DND-41 (cell line): Measurements from ENCODE around the gene ACAN.

Source experiments
- ATAC-seq: fragments of 200-7000 bp; cut with Tn5 transposase; 3 replicates; pipeline ENCODE4 v1.9.1; 2021; ENCODE audit warnings: low read depth; ENCODE audit not compliant: insufficient read depth
- DNase-seq: peaks from one replicate; pipeline ENCODE4 v3.0.0-alpha.2; 2020
- H2AFZ ChIP-seq: 2 replicates; pipeline ENCODE4 v1.6.0; 2012; ENCODE audit warnings: low read depth, low read length
- H3K27ac ChIP-seq: 2 replicates; pipeline ENCODE4 v1.5.1; 2012; ENCODE audit warnings: low read length, inconsistent platforms
- H3K27me3 ChIP-seq: fragments of 200-600 bp; sonication (generic); 2 replicates; pipeline ENCODE4 v1.6.0; 2012; ENCODE audit warnings: low read length, mild to moderate bottlenecking, inconsistent platforms; ENCODE audit not compliant: insufficient read depth, poor library complexity
- H3K36me3 ChIP-seq: 2 replicates; pipeline ENCODE4 v1.5.1; 2012; ENCODE audit warnings: low read length, inconsistent platforms; ENCODE audit not compliant: insufficient read depth
- H3K4me1 ChIP-seq: 2 replicates; pipeline ENCODE4 v1.5.1; 2012; ENCODE audit warnings: mild to moderate bottlenecking, low read length; ENCODE audit not compliant: insufficient read depth
- H3K4me2 ChIP-seq: 2 replicates; pipeline ENCODE4 v1.6.0; 2012; ENCODE audit warnings: mild to moderate bottlenecking, moderate library complexity, low read length, inconsistent platforms; ENCODE audit not compliant: insufficient read depth
- H3K4me3 ChIP-seq, 2 experiments: fragments of 200-600 bp in 1 of 2; shearing (Covaris generic) in 1 of 2; 2 replicates each; pipeline ENCODE4 v1.5.1; 2012 to 2016; ENCODE audit warnings: inconsistent platforms in 2 of 2, low read length in 2 of 2, mild to moderate bottlenecking in 2 of 2, low read depth in 1 of 2, moderate library complexity in 1 of 2
- H3K79me2 ChIP-seq: 2 replicates; pipeline ENCODE4 v1.6.0; 2012; ENCODE audit warnings: low read length, inconsistent platforms; ENCODE audit not compliant: insufficient read depth
- H3K9ac ChIP-seq: 2 replicates; pipeline ENCODE4 v1.6.0; 2012; ENCODE audit warnings: low read depth, mild to moderate bottlenecking, inconsistent platforms, low read length, moderate library complexity
- H3K9me3 ChIP-seq: 2 replicates; pipeline ENCODE4 v1.5.1; 2012; ENCODE audit warnings: low read length, moderate library complexity, mild to moderate bottlenecking, inconsistent platforms; ENCODE audit not compliant: insufficient read depth, severe bottlenecking
- H4K20me1 ChIP-seq: 2 replicates; pipeline ENCODE4 v1.6.0; 2012; ENCODE audit warnings: low read length; ENCODE audit not compliant: insufficient read depth
- CTCF ChIP-seq: IDR thresholded peaks from 2 replicates; pipeline ENCODE4 v1.5.1; 2012; ENCODE audit warnings: borderline replicate concordance, low read length, moderate library complexity, mild to moderate bottlenecking; ENCODE audit not compliant: poor library complexity, severe bottlenecking; ENCODE audit errors: extremely low read depth
- EZH2 ChIP-seq: IDR thresholded peaks from 3 replicates; pipeline ENCODE4 v1.6.1; 2012; ENCODE audit warnings: borderline replicate concordance, low read depth, mild to moderate bottlenecking, moderate library complexity, low read length, inconsistent platforms; ENCODE audit not compliant: severe bottlenecking

ACAN gene

GRCh38 chr15:88776646-88777045 lies 26.6 kb upstream of the ACAN start:
- H3K27ac ChIP-seq, result no peak overlapping the region
- H3K27me3 ChIP-seq, result no peaks in the 10 kb centered on the region
- H3K9me3 ChIP-seq, result peaks cover 3% of the 10 kb centered on the region
- H3K4me2 ChIP-seq, result no peak overlapping the region
- no peak overlapping the region for H3K9ac ChIP-seq
- no peaks in the 10 kb centered on the region for H3K36me3 ChIP-seq
- no peaks in the 10 kb centered on the region for H4K20me1 ChIP-seq
- H2AFZ ChIP-seq, result no peak overlapping the region
- DNase-seq (no peak), ATAC-seq (no peak)
- H3K4me1 ChIP-seq, result no peaks in the 10 kb centered on the region
- H3K79me2 ChIP-seq, result no peaks in the 10 kb centered on the region
- H3K4me3 ChIP-seq, result no peak overlapping the region
- TF ChIP-seq EZH2 (no peak), CTCF (no peak)

GRCh38 chr15:88779944-88780343 lies 23.3 kb upstream of the ACAN start:
- Histone ChIP-seq H3K4me1 (no peaks in the 10 kb centered on the region), H2AFZ (no peak overlapping the region), H3K9ac (no peak overlapping the region), H3K9me3 (peaks cover 3% of the 10 kb centered on the region), H3K4me3 (no peak overlapping the region), H3K36me3 (no peaks in the 10 kb centered on the region), H4K20me1 (no peaks in the 10 kb centered on the region), H3K27ac (no peak overlapping the region), H3K27me3 (no peaks in the 10 kb centered on the region), H3K4me2 (no peak overlapping the region), H3K79me2 (no peaks in the 10 kb centered on the region)
- ATAC-seq (no peak), DNase-seq (no peak)
- TF ChIP-seq EZH2, result no peak
- TF ChIP-seq CTCF, result no peak

- H3K4me2 ChIP-seq, result no peak overlapping the region
Observed at GRCh38 chr15:88782465-88782864, 20.8 kb upstream of the ACAN start.

More at GRCh38 chr15:88782465-88782864, 20.8 kb upstream of the ACAN start:
- TF ChIP-seq EZH2 (no peak), CTCF (no peak)
- Histone ChIP-seq H3K36me3 (no peaks in the 10 kb centered on the region), H3K9me3 (no peaks in the 10 kb centered on the region), H3K79me2 (no peaks in the 10 kb centered on the region), H3K4me1 (no peaks in the 10 kb centered on the region), H3K9ac (no peak overlapping the region), H3K27ac (no peak overlapping the region), H2AFZ (no peak overlapping the region), H4K20me1 (no peaks in the 10 kb centered on the region), H3K27me3 (peaks cover 3% of the 10 kb centered on the region), H3K4me3 (no peak overlapping the region)
- DNase-seq (no peak), ATAC-seq (no peak)
